Anterior cingulate cortex (tissue), 58 donors: Measurements from ENCODE around the gene ERC2.

Experiments
- DNase-seq, 58 donors: peaks; one replicate each; lab custom pipeline; 2025; lab: John Stamatoyannopoulos, UW

Gene ERC2

GRCh38 chr3:56443372-56443771, 24.9 kb downstream of the ERC2 start:
- DNase-seq, result no peak

- no peak for DNase-seq
Observed at GRCh38 chr3:56428667-56429066, 39.6 kb downstream of the ERC2 start.

DNA sequence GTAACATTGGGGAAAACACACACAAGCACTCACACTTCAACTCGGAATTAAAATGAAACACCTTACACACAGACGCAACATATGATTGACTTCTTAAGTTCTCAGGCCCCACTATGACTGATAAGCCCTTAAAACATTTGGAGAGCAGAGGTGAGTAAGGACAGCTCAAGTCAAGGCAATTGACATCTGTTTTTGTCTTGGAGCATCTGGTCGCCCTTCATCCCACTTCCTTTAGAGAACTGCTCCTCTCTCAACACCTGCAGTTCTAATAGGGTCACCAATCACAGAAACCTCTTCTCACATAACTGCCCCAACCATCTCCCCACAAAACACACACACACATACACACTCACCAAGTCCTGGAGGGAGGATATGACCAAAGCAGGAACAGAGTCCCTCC, 43.4 kb downstream of the ERC2 start:
- DNase-seq, result no peak

- no peak for DNase-seq
Observed at GRCh38 chr3:56424336-56424735, 43.9 kb downstream of the ERC2 start.

DNA sequence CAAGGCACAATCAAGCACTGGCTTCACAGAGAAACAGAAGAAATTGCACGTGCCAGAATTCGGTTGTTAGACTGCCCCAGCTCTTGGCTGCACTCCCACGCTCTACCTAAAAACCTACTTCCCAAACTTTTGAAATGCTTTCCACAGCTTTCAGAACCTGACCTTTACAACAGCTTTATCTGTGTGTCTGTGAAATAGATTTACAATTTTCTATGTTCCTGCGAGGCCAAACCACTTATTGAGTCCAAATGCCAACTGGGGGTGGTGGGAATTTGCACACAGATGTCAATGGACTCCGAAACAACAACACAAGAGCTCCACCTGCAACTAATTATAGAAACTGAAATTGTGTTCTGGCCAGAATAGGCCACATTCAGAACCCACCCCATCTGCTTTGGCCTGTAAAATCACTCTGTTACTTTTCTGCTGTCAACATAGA, 44.6 kb downstream of the ERC2 start:
- no peak for DNase-seq

GRCh38 chr3:56422316-56422715, 46.0 kb downstream of the ERC2 start:
- no peak for DNase-seq

GRCh38 chr3:56421205-56421604, 47.1 kb downstream of the ERC2 start:
- DNase-seq, result no peak

DNA sequence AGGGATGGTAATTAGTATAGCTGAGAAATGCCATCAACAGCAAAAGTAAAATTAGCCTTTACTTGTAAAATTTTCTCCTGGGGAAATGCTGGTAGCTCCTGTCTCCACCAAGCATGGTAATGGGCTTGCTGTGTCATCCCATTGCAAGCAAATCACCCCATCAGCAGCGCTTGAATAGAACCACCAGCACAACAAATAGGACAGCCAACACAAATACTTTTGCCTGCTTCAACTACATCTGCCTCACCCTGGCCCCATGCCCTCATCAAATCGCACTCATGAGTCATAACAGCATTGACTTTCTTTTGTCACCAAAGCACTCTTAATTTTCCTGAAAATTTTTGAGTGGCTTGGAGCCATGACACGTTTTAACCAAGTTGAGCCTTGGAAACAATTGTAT, 52.6 kb downstream of the ERC2 start:
- DNase-seq, result peak in 2 of 58 donors; percentile 5 to 13

GRCh38 chr3:56413911-56414310, 54.4 kb downstream of the ERC2 start:
- DNase-seq, result no peak

- DNase-seq, result peak in 4 of 58 donors; percentile 5 to 10 (median 8)
Observed at GRCh38 chr3:56411166-56411565, 57.1 kb downstream of the ERC2 start.

DNA sequence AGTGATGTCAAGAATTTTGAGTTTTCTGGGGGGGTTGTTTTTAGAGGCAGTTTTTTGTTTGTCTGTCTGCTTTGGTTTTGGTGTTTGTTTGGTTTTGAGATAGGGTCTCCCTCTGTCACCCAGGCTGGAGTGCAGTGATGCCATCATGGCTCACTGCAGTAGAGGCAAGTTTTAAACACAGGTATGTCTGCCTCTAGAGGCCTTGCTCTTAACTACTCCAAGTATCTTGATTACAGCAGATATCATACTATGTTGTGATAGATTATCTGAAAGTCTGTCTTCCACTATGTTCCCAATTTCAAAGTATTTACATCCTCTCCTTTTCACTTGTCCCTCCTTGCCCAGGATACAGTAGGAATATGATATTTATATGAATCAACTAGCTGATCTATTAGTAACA, 57.7 kb downstream of the ERC2 start:
- DNase-seq, result no peak

DNA sequence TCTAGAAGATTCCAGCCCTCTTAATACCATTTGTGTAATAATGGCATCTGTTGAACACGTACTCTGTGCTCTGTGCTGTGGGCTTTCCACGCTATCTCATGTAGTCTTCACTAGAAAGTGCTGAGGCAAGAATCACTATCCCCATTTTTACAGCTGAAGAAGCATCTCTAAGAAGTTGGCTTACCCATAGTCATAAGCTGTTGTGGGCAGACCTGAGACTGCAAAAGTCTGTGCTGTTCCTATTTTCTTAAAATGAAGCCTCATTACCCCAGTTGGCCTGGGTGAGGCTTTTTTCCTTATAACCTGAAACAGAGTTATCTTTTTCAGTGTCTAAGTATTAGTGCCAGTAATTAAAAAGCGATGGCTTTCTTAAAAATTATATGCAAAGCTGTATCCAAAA, 58.5 kb downstream of the ERC2 start:
- DNase-seq, result no peak

- no peak for DNase-seq
Observed at GRCh38 chr3:56408761-56409196, 59.5 kb downstream of the ERC2 start.

DNA sequence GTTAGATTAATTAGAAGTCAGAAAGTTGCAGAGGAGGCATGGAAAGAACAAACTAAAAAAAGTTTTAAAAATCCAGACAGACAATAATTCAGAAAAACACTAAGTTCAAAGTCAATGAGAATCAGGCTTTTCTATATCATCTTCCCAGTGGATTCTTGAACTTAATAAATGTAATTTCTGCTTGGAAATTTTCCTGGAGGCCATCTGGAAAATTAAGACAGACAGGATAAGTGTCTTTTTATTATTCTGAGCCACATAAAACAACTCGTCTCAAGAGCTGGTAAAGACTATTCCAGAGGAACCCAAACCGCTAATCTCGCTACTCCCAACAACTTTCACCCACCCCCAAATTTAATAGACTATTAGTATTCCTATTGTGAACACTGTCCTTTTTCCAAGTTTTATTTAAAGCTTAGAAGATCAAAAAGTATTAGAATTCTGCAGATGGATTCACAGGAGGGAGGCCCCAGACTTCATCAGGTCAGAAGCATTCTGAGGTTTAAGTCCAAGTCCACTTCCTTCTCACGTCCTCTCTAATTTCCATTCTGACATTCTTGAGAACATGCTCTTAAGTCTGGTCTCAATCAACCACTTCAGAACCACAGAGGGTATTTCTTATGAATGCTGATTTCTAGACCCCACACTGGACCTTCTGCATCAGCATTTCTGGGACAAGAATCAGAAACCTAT, 61.3 kb downstream of the ERC2 start:
- DNase-seq, result no peak

- DNase-seq, result no peak
Observed at GRCh38 chr3:56404884-56405283, 63.4 kb downstream of the ERC2 start.

GRCh38 chr3:56398659-56399058, 69.6 kb downstream of the ERC2 start:
- DNase-seq, result no peak

DNA sequence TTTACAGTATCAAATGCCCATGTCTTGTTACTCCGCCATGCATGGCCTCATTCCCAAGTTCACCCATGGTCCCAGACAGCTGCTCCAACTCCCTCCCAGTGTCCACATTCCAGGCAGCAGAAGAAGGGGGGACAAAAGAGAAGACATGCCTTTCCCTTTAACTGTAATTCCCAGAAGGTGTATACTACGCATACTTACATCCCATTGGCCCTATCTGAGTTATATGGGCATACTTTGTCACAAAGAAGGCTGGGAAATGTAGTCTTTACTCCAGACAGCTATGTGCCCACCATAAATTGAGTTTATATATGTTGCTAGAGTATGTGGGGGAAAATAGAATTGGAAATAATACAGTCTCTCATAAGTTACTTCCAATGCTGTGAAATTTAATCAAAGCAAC, 70.5 kb downstream of the ERC2 start:
- DNase-seq, result no peak

DNA sequence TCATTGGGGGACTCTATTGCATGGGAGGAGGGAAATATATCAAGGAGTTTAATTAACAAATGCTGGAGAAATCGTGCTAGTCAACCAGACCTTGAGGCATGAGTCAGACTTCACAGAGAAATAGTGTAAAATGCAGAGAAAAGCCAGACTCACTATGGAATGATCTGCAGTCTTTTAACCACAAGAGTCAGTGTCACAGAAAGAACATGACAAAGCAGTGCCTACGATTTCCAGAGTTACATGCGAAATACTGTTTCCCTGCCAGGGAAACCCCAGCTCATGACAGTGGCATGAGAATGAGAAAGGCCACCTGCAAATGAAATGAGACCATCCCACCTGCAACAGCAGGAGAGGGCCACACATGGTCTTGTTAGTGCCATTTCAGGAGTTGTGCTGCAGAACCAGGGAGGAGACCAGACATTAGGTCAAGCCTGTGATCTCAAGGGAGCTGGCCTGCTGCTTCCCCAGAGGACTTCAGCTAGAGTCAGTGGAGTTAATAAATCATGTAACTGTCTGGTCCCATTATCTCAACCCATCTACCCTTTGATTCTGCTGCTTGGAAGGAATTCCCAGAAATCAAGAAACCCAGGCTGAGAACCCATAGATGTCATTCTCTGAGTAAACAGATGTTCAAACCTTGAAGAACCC, 79.0 kb downstream of the ERC2 start:
- DNase-seq, result no peak

GRCh38 chr3:56383092-56383491, 85.2 kb downstream of the ERC2 start:
- no peak for DNase-seq

- DNase-seq, result no peak
Observed at GRCh38 chr3:56379723-56380287, 88.5 kb downstream of the ERC2 start.

- DNase-seq, result no peak
Observed at GRCh38 chr3:56375654-56376053, 92.6 kb downstream of the ERC2 start.

DNA sequence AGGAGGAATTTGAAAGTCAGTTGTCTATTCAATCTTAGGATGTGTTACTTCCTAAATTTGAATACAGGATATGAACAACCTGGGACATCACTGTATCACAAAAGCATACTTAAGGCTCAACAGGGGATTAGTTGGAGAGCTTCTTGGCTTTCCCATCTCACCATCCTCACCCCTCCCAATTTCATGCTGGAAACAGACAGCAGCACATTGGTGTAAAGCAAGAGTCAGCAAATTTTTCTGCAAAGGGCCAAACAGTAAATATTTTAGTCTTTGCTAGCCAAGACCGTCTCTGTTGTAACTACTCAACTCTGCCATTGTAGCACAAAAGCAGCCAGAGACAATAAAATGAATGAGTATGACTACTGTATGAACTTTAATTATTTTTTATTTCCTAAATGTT, 94.9 kb downstream of the ERC2 start:
- DNase-seq, result no peak
